Liver (tissue), 9 donors: Measurements from ENCODE around the gene MAPK11. TPM values are rescaled to one million over a fixed set of nuclear protein-coding genes. Genes with fewer than 3 reads are reported as not detected.

ENCODE experiments used
- DNase-seq: peaks from one replicate; pipeline ENCODE4 v3.0.0-alpha.2; 2017; ENCODE audit warnings: low spot score
- H3K27ac ChIP-seq, 2 donors: one replicate each; pipeline ENCODE4 v1.7.0; 2013; ENCODE audit warnings: inconsistent platforms in 2 of 2, low read length in 2 of 2, control low read depth in 1 of 2, low read depth in 1 of 2, mild to moderate bottlenecking in 1 of 2
- H3K27me3 ChIP-seq, 4 donors: one replicate each; pipeline versions ENCODE4 v1.6.1 to v1.7.0; 2013; ENCODE audit warnings: low read length in 3 of 4, inconsistent platforms in 1 of 4, mild to moderate bottlenecking in 1 of 4, moderate library complexity in 1 of 4; ENCODE audit not compliant: control insufficient read depth in 4 of 4, insufficient read depth in 4 of 4
- H3K36me3 ChIP-seq, 4 donors: one replicate each; pipeline versions ENCODE4 v1.6.1 to v1.7.0; 2013; ENCODE audit warnings: low read length in 3 of 4, mild to moderate bottlenecking in 3 of 4, low read depth in 1 of 4, moderate library complexity in 1 of 4; ENCODE audit not compliant: control insufficient read depth in 4 of 4, insufficient read depth in 3 of 4
- H3K4me1 ChIP-seq, 4 donors: one replicate each; pipeline versions ENCODE4 v1.6.1 to v1.7.0; 2013; ENCODE audit warnings: low read length in 3 of 4, mild to moderate bottlenecking in 3 of 4, moderate library complexity in 1 of 4; ENCODE audit not compliant: control insufficient read depth in 4 of 4, insufficient read depth in 4 of 4
- H3K4me3 ChIP-seq, 3 donors: one replicate each; pipeline versions ENCODE4 v1.6.1 to v1.7.0; 2013; ENCODE audit warnings: low read length in 3 of 3, control low read depth in 1 of 3, low read depth in 1 of 3, mild to moderate bottlenecking in 1 of 3
- H3K9ac ChIP-seq, 2 donors: one replicate each; pipeline ENCODE4 v1.7.0; 2013; ENCODE audit warnings: low read length in 2 of 2, mild to moderate bottlenecking in 2 of 2, moderate library complexity in 2 of 2, control low read depth in 1 of 2, low read depth in 1 of 2
- H3K9me3 ChIP-seq, 4 donors: one replicate each; pipeline versions ENCODE4 v1.6.1 to v1.7.0; 2013; ENCODE audit warnings: low read length in 3 of 4; ENCODE audit not compliant: control insufficient read depth in 4 of 4
- FOXA1 ChIP-seq: IDR thresholded peaks from 2 replicates; pipeline ENCODE4 v1.6.1; 2016; ENCODE audit warnings: antibody characterized with exemption
- GABPA ChIP-seq, 2 donors: IDR thresholded peaks in 1 of 2; conservative IDR thresholded peaks in 1 of 2; 2 replicates each; pipeline ENCODE4 v1.6.1; 2016; ENCODE audit warnings: antibody characterized with exemption in 2 of 2, mild to moderate bottlenecking in 1 of 2, moderate library complexity in 1 of 2
- HNF4A ChIP-seq, 2 donors: conservative IDR thresholded peaks; 2 replicates each; pipeline ENCODE4 v1.6.1; 2016; ENCODE audit warnings: antibody characterized with exemption in 2 of 2, mild to moderate bottlenecking in 2 of 2
- NR2F2 ChIP-seq: IDR thresholded peaks from 2 replicates; pipeline ENCODE4 v1.6.1; 2016; ENCODE audit warnings: antibody characterized with exemption
- RAD21 ChIP-seq, 2 donors: IDR thresholded peaks; 2 replicates each; pipeline ENCODE4 v1.6.1; 2016; ENCODE audit warnings: antibody characterized with exemption in 2 of 2, mild to moderate bottlenecking in 2 of 2
- REST ChIP-seq: IDR thresholded peaks from 2 replicates; pipeline ENCODE4 v1.6.1; 2016; ENCODE audit warnings: antibody characterized with exemption, mild to moderate bottlenecking
- RXRA ChIP-seq, 2 donors: IDR thresholded peaks; 2 replicates each; pipeline ENCODE4 v1.6.1; 2017 to 2018; ENCODE audit warnings: antibody characterized with exemption in 2 of 2, mild to moderate bottlenecking in 1 of 2
- SP1 ChIP-seq: IDR thresholded peaks from 2 replicates; pipeline ENCODE4 v1.6.1; 2018; ENCODE audit warnings: antibody characterized with exemption, mild to moderate bottlenecking
- YY1 ChIP-seq: IDR thresholded peaks from 2 replicates; pipeline ENCODE4 v1.6.1; 2016; ENCODE audit warnings: antibody characterized with exemption, mild to moderate bottlenecking
- WGBS: extraction: QIAGEN DNeasy Blood & Tissue Kit; methylation state at CpG from one replicate; pipeline ENCODE4 v1.1.7; 2013; 5-methylcytosine and 5-hydroxymethylcytosine counted together
- polyA plus RNA-seq, 2 donors: library from polyadenylated mRNA; stranded (reverse) in 1 of 2; unstranded in 1 of 2; fragments of 200-250 nt in 1 of 2; fragments of >200 nt in 1 of 2; fragmentation: Nextera tagmentation in 1 of 2; extraction: Ambion mirVana in 1 of 2; gene quantifications; one replicate each; pipeline versions ENCODE4 v1.2.1 to v1.2.3, GENCODE V29; 2013 to 2015
- total RNA-seq, 2 donors: library from RNA; depleted of rRNA; stranded (reverse); fragments of >200 nt; gene quantifications; one replicate each; pipeline ENCODE4 v1.2.3, GENCODE V29; 2014
- TF ChIP-seq, protein P1 (sequence below): fragments of 150-350 bp; IDR thresholded peaks from 2 replicates; pipeline ENCODE4 v1.5.1; 2017; ENCODE audit warnings: improper control_type of control experiment, low read depth, low read length; ENCODE audit not compliant: missing input control
- donor health status: healthy.
- donor health status: healthy.
- donor health status: healthy.
- donor health status: healthy.
- donor health status: healthy.

MAPK11 gene
- total and polyA plus RNA-seq, 4 donors: 0.65 to 2.0 (median 1.0) TPM

- no peak for DNase-seq
- 71% methylated on average over 17 of the region's 17 CpGs for WGBS
- Histone ChIP-seq H3K27me3 (no peaks in the 10 kb centered on the region), H3K9me3 (no peaks in the 10 kb centered on the region), H3K9ac (no peak overlapping the region), H3K4me1 (peaks cover 5 to 30% (median 18%) of the 10 kb centered on the region in 4 donors), H3K36me3 (peaks cover 30 to 69% (median 48%) of the 10 kb centered on the region in 4 donors), H3K4me3 (no peak overlapping the region), H3K27ac (no peak overlapping the region)
- TF ChIP-seq RAD21 (IDR thresholded peaks at IDR 0.05): no peak
- TF ChIP-seq NR2F2: no peak
- no peak for TF ChIP-seq SP1
- TF ChIP-seq FOXA1: no peak
- TF ChIP-seq, protein P1, sequence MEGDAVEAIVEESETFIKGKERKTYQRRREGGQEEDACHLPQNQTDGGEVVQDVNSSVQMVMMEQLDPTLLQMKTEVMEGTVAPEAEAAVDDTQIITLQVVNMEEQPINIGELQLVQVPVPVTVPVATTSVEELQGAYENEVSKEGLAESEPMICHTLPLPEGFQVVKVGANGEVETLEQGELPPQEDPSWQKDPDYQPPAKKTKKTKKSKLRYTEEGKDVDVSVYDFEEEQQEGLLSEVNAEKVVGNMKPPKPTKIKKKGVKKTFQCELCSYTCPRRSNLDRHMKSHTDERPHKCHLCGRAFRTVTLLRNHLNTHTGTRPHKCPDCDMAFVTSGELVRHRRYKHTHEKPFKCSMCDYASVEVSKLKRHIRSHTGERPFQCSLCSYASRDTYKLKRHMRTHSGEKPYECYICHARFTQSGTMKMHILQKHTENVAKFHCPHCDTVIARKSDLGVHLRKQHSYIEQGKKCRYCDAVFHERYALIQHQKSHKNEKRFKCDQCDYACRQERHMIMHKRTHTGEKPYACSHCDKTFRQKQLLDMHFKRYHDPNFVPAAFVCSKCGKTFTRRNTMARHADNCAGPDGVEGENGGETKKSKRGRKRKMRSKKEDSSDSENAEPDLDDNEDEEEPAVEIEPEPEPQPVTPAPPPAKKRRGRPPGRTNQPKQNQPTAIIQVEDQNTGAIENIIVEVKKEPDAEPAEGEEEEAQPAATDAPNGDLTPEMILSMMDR: no peak
- no peak for TF ChIP-seq RXRA (IDR thresholded peaks at IDR 0.05)
- no peak for TF ChIP-seq REST
- no peak for TF ChIP-seq GABPA (IDR thresholded peaks at IDR 0.05 in 1 of 2, conservative IDR thresholded peaks at IDR 0.05 in 1 of 2)
- TF ChIP-seq YY1: no peak
- TF ChIP-seq HNF4A (conservative IDR thresholded peaks at IDR 0.05): no peak
Measured at GRCh38 chr22:50215297-50216054, 54.7 kb downstream of the MAPK11 start.

Other genes starting within 250 kb of the MAPK11 start
- not detected for gene TTLL8, start 212.1 kb downstream of the MAPK11 start, total RNA-seq
- not detected for gene TTLL8, start 212.1 kb downstream of the MAPK11 start, polyA plus RNA-seq
- gene MLC1, start 185.0 kb downstream of the MAPK11 start, total RNA-seq: 1 to 10 TPM in 1 of 2 donors, under 1 TPM in 1; 0.33 to 9.4 TPM
- under 1 TPM in 1 of 2 donors, not detected in 1; 0.13 TPM for gene MLC1, start 185.0 kb downstream of the MAPK11 start, polyA plus RNA-seq
- gene MOV10L1, start 180.4 kb downstream of the MAPK11 start, total RNA-seq: under 1 TPM; 0.17 to 0.47 TPM
- gene MOV10L1, start 180.4 kb downstream of the MAPK11 start, polyA plus RNA-seq: under 1 TPM; 0.07 to 0.18 TPM
- gene PANX2, start 99.6 kb downstream of the MAPK11 start, total RNA-seq: 1 to 10 TPM in 1 of 2 donors, under 1 TPM in 1; 0.56 to 2.3 TPM
- gene PANX2, start 99.6 kb downstream of the MAPK11 start, polyA plus RNA-seq: 10 to 100 TPM in 1 of 2 donors, under 1 TPM in 1; 0.39 to 14.8 TPM
- 10 to 100 TPM; 10.5 to 18.3 TPM for gene TRABD, start 84.5 kb downstream of the MAPK11 start, total RNA-seq
- gene TRABD, start 84.5 kb downstream of the MAPK11 start, polyA plus RNA-seq: 10 to 100 TPM; 14.4 to 29.7 TPM
- 10 to 100 TPM; 16.4 to 58.9 TPM for gene SELENOO, start 69.4 kb downstream of the MAPK11 start, total RNA-seq
- gene SELENOO, start 69.4 kb downstream of the MAPK11 start, polyA plus RNA-seq: 10 to 100 TPM; 25.5 to 59.2 TPM
- 10 to 100 TPM; 20.9 to 31.7 TPM for gene TUBGCP6, start 25.4 kb downstream of the MAPK11 start, total RNA-seq
- gene TUBGCP6, start 25.4 kb downstream of the MAPK11 start, polyA plus RNA-seq: 10 to 100 TPM in 1 of 2 donors, 1 to 10 TPM in 1; 9.3 to 11.9 TPM
- gene HDAC10, start 19.1 kb downstream of the MAPK11 start, total RNA-seq: 10 to 100 TPM; 11.4 to 18.2 TPM
- gene HDAC10, start 19.1 kb downstream of the MAPK11 start, polyA plus RNA-seq: 10 to 100 TPM in 1 of 2 donors, 1 to 10 TPM in 1; 6.2 to 15.9 TPM
- 1 to 10 TPM; 2.3 to 2.8 TPM for gene MAPK12, start 8.7 kb downstream of the MAPK11 start, total RNA-seq
- 1 to 10 TPM in 1 of 2 donors, under 1 TPM in 1; 0.83 to 1.5 TPM for gene MAPK12, start 8.7 kb downstream of the MAPK11 start, polyA plus RNA-seq
- gene PLXNB2, start 37.3 kb upstream of the MAPK11 start, total RNA-seq: 10 to 100 TPM; 28.8 to 95.7 TPM
- gene PLXNB2, start 37.3 kb upstream of the MAPK11 start, polyA plus RNA-seq: 10 to 100 TPM; 60.1 to 87.8 TPM
- 1 to 10 TPM; 1.1 to 1.2 TPM for gene DENND6B, start 56.6 kb upstream of the MAPK11 start, total RNA-seq
- gene DENND6B, start 56.6 kb upstream of the MAPK11 start, polyA plus RNA-seq: 1 to 10 TPM in 1 of 2 donors, under 1 TPM in 1; 0.86 to 1.0 TPM
- gene PPP6R2, start 72.9 kb upstream of the MAPK11 start, total RNA-seq: 100 to 1,000 TPM in 1 of 2 donors, 10 to 100 TPM in 1; 51.7 to 117 TPM
- gene PPP6R2, start 72.9 kb upstream of the MAPK11 start, polyA plus RNA-seq: 10 to 100 TPM; 28.8 to 42.6 TPM
- gene SBF1, start 204.7 kb upstream of the MAPK11 start, total RNA-seq: 10 to 100 TPM; 21.8 to 37.6 TPM
- gene SBF1, start 204.7 kb upstream of the MAPK11 start, polyA plus RNA-seq: 10 to 100 TPM in 1 of 2 donors, 1 to 10 TPM in 1; 8.3 to 11.0 TPM
- 1 to 10 TPM in 1 of 2 donors, under 1 TPM in 1; 0.79 to 1.8 TPM for gene ADM2, start 211.2 kb upstream of the MAPK11 start, total RNA-seq
- 1 to 10 TPM in 1 of 2 donors, under 1 TPM in 1; 0.89 to 2.8 TPM for gene ADM2, start 211.2 kb upstream of the MAPK11 start, polyA plus RNA-seq
- not detected for gene MIOX, start 216.5 kb upstream of the MAPK11 start, total RNA-seq
- not detected for gene MIOX, start 216.5 kb upstream of the MAPK11 start, polyA plus RNA-seq
- 10 to 100 TPM; 24.0 to 27.9 TPM for gene LMF2, start 237.3 kb upstream of the MAPK11 start, total RNA-seq
- gene LMF2, start 237.3 kb upstream of the MAPK11 start, polyA plus RNA-seq: 10 to 100 TPM; 16.7 to 35.6 TPM
- 10 to 100 TPM; 15.2 to 30.8 TPM for gene NCAPH2, start 237.8 kb upstream of the MAPK11 start, total RNA-seq
- 10 to 100 TPM; 12.0 to 12.5 TPM for gene NCAPH2, start 237.8 kb upstream of the MAPK11 start, polyA plus RNA-seq